Measurements from ENCODE around the gene TBC1D2.
"Not testable (repeated sequence)": the region's sequence is repeated elsewhere in the genome, so short reads cannot be mapped to it uniquely, and the experiment has no call there.

The TBC1D2 gene

DNA sequence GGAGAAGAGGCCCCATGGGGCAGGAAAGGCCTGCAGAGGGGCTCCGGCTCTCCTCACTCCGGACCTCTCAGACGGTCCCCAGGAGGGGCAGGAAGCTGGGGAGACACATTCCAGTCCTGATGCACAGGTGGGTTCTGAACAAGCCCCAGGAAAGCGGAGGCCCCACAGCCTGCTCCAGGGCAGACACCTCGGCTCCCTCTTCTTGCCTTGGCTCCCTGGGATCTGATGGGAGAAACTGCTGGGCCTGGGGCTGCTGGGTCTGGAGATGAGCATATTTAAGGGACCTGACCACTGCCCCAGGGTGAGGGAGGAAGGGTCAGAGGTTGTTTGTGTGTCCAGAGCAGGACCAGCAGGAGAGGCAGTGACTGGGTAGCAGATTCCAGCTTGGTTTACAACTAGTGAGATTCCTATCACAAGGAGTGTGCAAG is 64.3 kb downstream of the TBC1D2 start:
- DNase-seq (ENCODE audit: low read depth): no peak

DNA sequence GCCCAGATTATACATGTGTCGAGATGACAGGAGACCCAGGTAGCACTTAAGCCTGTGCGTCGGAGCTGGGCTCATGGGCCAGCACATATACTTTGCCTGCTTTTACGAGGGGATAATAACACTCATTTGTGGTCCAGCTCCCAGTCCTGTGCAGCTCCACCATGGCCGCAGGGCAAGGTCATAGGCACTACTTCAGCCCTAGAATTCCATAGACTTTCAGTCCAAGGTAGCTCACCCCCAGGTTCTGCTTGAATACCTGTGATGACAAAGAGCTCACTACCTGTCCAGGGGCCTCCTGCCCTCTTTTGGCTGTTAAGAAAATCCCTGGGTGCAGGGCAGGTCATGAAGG is 64.7 kb downstream of the TBC1D2 start:
- DNase-seq (ENCODE audit: low read depth): no peak

- DNase-seq (ENCODE audit: low read depth): no peak
Measured at GRCh38 chr9:98189412-98189811, 66.0 kb downstream of the TBC1D2 start.

- no peak for DNase-seq (ENCODE audit: low read depth)
Measured at GRCh38 chr9:98187926-98188325, 67.5 kb downstream of the TBC1D2 start.

GRCh38 chr9:98186236-98186635 is 69.2 kb downstream of the TBC1D2 start:
- DNase-seq (ENCODE audit: low read depth): no peak

DNA sequence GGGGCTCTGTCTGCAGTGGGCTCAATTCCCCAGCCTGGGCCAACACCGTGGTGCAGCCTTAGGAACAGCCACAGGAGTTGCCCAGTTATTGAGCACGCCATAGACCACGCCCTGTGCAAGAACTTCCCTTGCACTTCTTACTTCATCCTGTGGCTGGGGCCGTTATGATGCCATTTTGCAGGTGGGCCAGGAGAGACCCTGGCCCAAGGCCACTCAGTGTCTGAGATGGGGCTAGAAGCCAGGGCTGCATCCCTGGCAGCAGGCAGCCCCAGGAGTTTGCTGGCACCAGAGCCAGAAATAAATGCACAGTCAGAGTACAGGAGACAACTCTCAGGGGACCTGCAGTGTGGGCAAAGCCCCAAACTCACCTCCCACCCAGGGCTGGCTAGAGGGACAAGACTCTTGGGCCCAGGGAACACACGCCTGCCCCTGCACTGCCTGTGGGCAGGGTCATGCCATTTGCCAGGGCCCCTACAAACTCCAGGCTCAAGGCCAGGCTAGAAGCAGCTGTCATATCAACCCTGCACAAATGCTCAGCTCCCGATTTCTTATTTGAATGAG is 69.8 kb downstream of the TBC1D2 start:
- no peak for DNase-seq (ENCODE audit: low read depth)

GRCh38 chr9:98185021-98185567 is 70.4 kb downstream of the TBC1D2 start:
- DNase-seq (ENCODE audit: low read depth): no peak

GRCh38 chr9:98184326-98184725 is 71.1 kb downstream of the TBC1D2 start:
- no peak for DNase-seq (ENCODE audit: low read depth)

- no peak for DNase-seq (ENCODE audit: low read depth)
Measured at GRCh38 chr9:98182889-98183599, 72.4 kb downstream of the TBC1D2 start.

- DNase-seq (ENCODE audit: low read depth): no peak
Measured at GRCh38 chr9:98182069-98182820, 73.2 kb downstream of the TBC1D2 start.

DNA sequence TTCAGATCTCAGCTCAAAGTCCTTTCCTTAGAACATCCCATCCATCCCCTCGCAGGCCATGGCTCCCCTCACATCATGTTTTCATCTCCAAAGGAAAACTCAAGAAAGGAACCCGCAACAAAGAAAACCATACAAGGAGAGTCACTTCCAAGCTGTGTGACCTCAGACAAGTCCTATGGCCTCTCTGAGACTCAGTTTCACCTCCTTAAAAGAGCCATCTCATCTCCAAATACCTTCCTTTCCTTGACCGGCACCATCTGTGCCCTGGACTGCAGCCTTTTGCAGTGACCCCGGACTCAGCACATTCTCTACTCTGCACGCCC is 73.7 kb downstream of the TBC1D2 start:
- no peak for DNase-seq (ENCODE audit: low read depth)

DNA sequence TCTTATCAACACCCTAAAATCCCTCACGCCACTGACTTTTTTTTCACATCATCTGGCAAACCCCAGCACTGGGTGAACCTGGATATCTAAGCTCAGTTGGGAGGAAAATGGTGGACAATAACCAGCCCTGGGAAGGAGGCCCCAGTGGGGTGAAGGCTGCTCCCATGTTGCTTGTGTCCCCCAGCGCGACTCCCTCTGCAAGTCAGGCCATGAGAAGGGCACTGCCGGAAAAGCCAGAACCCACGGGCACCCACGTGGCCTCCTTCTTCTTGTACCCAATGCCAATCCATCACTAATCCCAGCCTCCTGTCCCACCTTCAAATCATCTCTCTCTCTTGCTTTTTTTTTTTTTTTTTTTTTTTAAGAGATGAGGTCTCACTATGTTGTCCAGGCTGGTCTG is 74.5 kb downstream of the TBC1D2 start:
- DNase-seq (ENCODE audit: low read depth): no peak

DNA sequence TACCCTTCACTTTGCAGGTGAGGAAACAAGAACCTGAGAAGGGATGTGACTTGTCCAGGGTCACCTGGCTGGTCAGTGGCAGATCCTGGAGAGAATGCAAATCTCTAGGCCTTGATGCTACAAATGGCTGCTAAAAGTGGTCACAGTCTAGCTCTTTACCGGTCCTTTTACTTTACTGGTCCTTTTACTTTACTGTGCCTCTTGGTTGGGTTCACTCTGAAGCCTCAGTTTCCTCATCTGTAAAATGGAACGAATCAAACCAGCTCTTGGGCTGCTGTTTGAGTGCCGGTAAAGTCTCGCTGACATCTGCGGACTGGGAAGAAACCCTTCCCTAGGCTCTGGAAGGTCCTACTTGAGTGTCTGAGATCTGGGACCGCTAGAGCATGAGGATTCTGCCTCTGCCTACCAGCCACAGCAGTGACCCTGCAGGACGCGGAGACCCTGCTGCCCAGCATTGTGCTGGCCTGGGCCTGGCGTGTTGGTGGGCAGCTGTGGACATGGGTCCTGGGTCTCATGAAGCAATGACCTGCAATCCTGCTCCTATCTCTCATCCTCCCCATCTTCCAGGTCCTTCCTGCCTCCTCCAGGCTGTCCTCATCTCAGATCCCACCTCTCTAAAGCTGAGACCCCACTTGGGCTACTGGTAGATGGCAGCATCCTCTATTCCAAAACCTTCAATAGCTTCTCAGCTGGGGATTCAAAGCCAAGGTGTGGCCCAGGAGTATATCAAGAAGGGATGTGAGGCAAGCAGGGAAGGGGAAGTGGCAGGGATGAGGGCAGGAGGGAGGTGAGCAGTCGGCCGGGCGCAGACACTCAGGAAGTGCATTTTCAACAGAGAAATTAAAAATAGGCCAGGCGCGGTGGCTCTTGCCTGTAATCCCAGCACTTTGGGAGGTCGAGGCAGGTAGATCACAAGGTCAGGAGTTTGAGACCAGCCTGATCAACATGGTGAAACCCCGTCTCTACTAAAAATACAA is 76.3 kb downstream of the TBC1D2 start:
- DNase-seq (ENCODE audit: low read depth): no peak

- DNase-seq (ENCODE audit: low read depth): no peak
Measured at GRCh38 chr9:98176391-98177259, 78.8 kb downstream of the TBC1D2 start.

- no peak for DNase-seq (ENCODE audit: low read depth)
Measured at GRCh38 chr9:98175762-98176161, 79.7 kb downstream of the TBC1D2 start.

- no peak for DNase-seq (ENCODE audit: low read depth)
Measured at GRCh38 chr9:98175028-98175569, 80.3 kb downstream of the TBC1D2 start.

DNA sequence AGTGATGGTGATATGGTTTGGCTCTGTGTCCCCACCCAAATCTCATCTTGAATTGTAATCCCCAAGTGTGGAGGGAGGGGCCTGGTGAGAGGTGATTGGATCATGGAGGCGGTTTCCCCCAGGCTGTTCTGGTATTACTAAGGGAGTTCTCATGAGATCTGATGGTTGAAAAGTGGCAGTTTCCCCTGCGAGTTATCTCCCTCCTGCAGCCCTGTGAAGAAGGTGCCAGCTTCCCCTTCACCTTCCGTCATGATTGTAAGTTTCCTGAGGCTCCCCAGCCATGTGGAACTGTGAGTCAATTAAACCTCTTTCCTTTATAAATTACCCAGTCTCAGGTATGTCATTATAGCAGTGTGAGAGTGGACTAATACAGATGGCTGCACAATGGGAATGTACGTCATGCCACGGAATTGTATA is 80.9 kb downstream of the TBC1D2 start:
- DNase-seq (ENCODE audit: low read depth): not testable (repeated sequence)

DNA sequence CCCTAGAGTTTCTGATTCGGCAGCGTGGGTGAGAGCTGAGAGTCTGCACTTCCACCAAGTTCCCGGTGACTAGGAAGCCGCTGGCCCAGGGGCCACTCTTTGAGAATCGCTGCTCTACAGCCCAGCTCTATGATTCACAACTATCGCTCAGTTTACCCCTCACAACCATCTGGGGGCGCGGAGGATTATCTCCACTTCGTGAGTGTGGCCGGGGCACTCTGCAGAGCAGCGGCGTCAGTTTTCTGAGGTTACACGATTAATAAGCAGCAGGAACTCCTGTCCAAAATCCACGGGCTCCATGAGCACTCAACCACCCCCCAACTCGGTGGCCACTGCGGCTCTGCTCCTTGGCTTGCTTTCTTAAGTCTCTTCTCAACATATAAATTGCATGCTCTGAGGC is 82.3 kb downstream of the TBC1D2 start:
- no peak for DNase-seq (ENCODE audit: low read depth)

- DNase-seq (ENCODE audit: low read depth): no peak
Measured at GRCh38 chr9:98172604-98173003, 82.8 kb downstream of the TBC1D2 start.

GRCh38 chr9:98171176-98171925 is 84.1 kb downstream of the TBC1D2 start:
- DNase-seq (ENCODE audit: low read depth): no peak

Data from GM04503 (cell line).